Measurements from ENCODE around the gene PARD3B.

Gene PARD3B

GRCh38 chr2:205297368-205297767, 752.1 kb downstream of the PARD3B start:
- DNase-seq, result no peak

- no peak for DNase-seq
Observed at GRCh38 chr2:205297846-205298245, 752.6 kb downstream of the PARD3B start.

GRCh38 chr2:205311201-205311600, 765.9 kb downstream of the PARD3B start:
- no peak for DNase-seq

- no peak for DNase-seq
Observed at GRCh38 chr2:205321231-205321630, 776.0 kb downstream of the PARD3B start.

GRCh38 chr2:205323929-205324328, 778.7 kb downstream of the PARD3B start:
- DNase-seq, result peak; percentile 0

- no peak for DNase-seq
Observed at GRCh38 chr2:205324355-205324754, 779.1 kb downstream of the PARD3B start.

GRCh38 chr2:205333351-205333750, 788.1 kb downstream of the PARD3B start:
- no peak for DNase-seq

- no peak for DNase-seq
Observed at GRCh38 chr2:205337274-205337673, 792.0 kb downstream of the PARD3B start.

- DNase-seq, result no peak
Observed at GRCh38 chr2:205338156-205338555, 792.9 kb downstream of the PARD3B start.

- no peak for DNase-seq
Observed at GRCh38 chr2:205343103-205343502, 797.8 kb downstream of the PARD3B start.

- no peak for DNase-seq
Observed at GRCh38 chr2:205346649-205347048, 801.4 kb downstream of the PARD3B start.

GRCh38 chr2:205347899-205348298, 802.6 kb downstream of the PARD3B start:
- DNase-seq, result no peak

GRCh38 chr2:205352094-205352493, 806.8 kb downstream of the PARD3B start:
- no peak for DNase-seq

- DNase-seq, result no peak
Observed at GRCh38 chr2:205352593-205352992, 807.3 kb downstream of the PARD3B start.

- no peak for DNase-seq
Observed at GRCh38 chr2:205357732-205358131, 812.5 kb downstream of the PARD3B start.

- no peak for DNase-seq
Observed at GRCh38 chr2:205358351-205358815, 813.1 kb downstream of the PARD3B start.

- DNase-seq, result no peak
Observed at GRCh38 chr2:205361272-205361671, 816.0 kb downstream of the PARD3B start.

GRCh38 chr2:205361970-205362369, 816.7 kb downstream of the PARD3B start:
- DNase-seq, result no peak

GRCh38 chr2:205364261-205364660, 819.0 kb downstream of the PARD3B start:
- DNase-seq, result no peak

- DNase-seq, result no peak
Observed at GRCh38 chr2:205366336-205367060, 821.2 kb downstream of the PARD3B start.

- DNase-seq, result no peak
Observed at GRCh38 chr2:205367331-205367935, 822.2 kb downstream of the PARD3B start.

- no peak for DNase-seq
Observed at GRCh38 chr2:205369813-205370212, 824.5 kb downstream of the PARD3B start.

GRCh38 chr2:205370726-205371125, 825.5 kb downstream of the PARD3B start:
- DNase-seq, result no peak

- no peak for DNase-seq
Observed at GRCh38 chr2:205372141-205372540, 826.9 kb downstream of the PARD3B start.

Data from NCI-H69 (cell line).